H1 (cell line): ENCODE data around the gene RAPGEF1. TPM values are rescaled to one million over a fixed set of nuclear protein-coding genes. Genes with fewer than 3 reads are reported as not detected.

ENCODE experiments used
- CTCF ChIA-PET: fragments of 300-600 bp; sonication (Branson Sonifier 250); formaldehyde crosslinking; loops from one replicate; lab custom pipeline; 2021; ENCODE audit not compliant: partially characterized antibody; lab: Charles Lee
- POLR2A ChIA-PET: fragments of 300-600 bp; sonication (Branson Sonifier 250); formaldehyde crosslinking; loops from one replicate; lab custom pipeline; 2021; ENCODE audit warnings: inconsistent platforms; ENCODE audit not compliant: partially characterized antibody; lab: Charles Lee
- DNase-seq, 2 experiments: peaks; one replicate each; pipeline versions ENCODE4 v3.0.0 to v3.0.0-alpha.2; 2010 to 2022; ENCODE audit warnings: low spot score in 2 of 2, low read depth in 1 of 2, mixed read lengths in 1 of 2
- FAIRE-seq: peaks from 2 replicates; lab custom pipeline; 2011; peaks lifted over from hg19 to GRCh38; lab: Jason Lieb, UNC
- H2AFZ ChIP-seq: 2 replicates; pipeline ENCODE4 v1.8.1; 2012; ENCODE audit warnings: low read length, inconsistent platforms
- H2AK5ac ChIP-seq: 2 replicates; pipeline ENCODE4 v1.6.1; 2013; ENCODE audit warnings: low read depth, low read length
- H2BK120ac ChIP-seq: replicated peaks from 2 replicates; pipeline ENCODE3; 2013; ENCODE audit warnings: low read depth, low read length, inconsistent platforms
- H2BK12ac ChIP-seq: 2 replicates; pipeline ENCODE4 v1.6.1; 2013; ENCODE audit warnings: low read depth, low read length
- H2BK15ac ChIP-seq: 2 replicates; pipeline ENCODE4 v1.6.1; 2013; ENCODE audit warnings: low read length
- H2BK20ac ChIP-seq: 2 replicates; pipeline ENCODE4 v1.6.1; 2013; ENCODE audit warnings: low read length
- H2BK5ac ChIP-seq: 2 replicates; pipeline ENCODE4 v1.6.1; 2013; ENCODE audit warnings: low read depth, low read length
- H3K14ac ChIP-seq: 2 replicates; pipeline ENCODE4 v1.6.1; 2013; ENCODE audit warnings: inconsistent platforms; ENCODE audit not compliant: insufficient read length
- H3K18ac ChIP-seq: 2 replicates; pipeline ENCODE4 v1.6.1; 2013; ENCODE audit warnings: low read length; ENCODE audit errors: extremely low read depth
- H3K23ac ChIP-seq: 2 replicates; pipeline ENCODE4 v1.6.1; 2013; ENCODE audit warnings: inconsistent platforms; ENCODE audit not compliant: insufficient read length
- H3K23me2 ChIP-seq: 2 replicates; pipeline ENCODE4 v1.6.1; 2013; ENCODE audit warnings: low read depth, low read length
- H3K27ac ChIP-seq: 2 replicates; pipeline ENCODE4 v1.6.1; 2011; ENCODE audit warnings: low read depth, low read length, inconsistent platforms
- H3K27me3 ChIP-seq, 4 experiments: replicated peaks in 1 of 4; 1 replicate in 1 of 4; 2 replicates in 3 of 4; pipeline versions ENCODE4 v1.6.1 to v1.8.1; 2011 to 2013; ENCODE audit warnings: low read length in 3 of 4, mild to moderate bottlenecking in 3 of 4, inconsistent platforms in 2 of 4, mixed read lengths in 2 of 4, moderate library complexity in 1 of 4; ENCODE audit not compliant: control insufficient read depth in 3 of 4, insufficient read depth in 3 of 4; ENCODE audit errors: extremely low read depth in 1 of 4
- H3K36me3 ChIP-seq, 4 experiments: 2 replicates each; pipeline versions ENCODE4 v1.6.1 to v1.8.1; 2011 to 2013; ENCODE audit warnings: mild to moderate bottlenecking in 4 of 4, low read length in 3 of 4, moderate library complexity in 2 of 4, control low read depth in 1 of 4, inconsistent platforms in 1 of 4; ENCODE audit not compliant: insufficient read depth in 4 of 4, control insufficient read depth in 2 of 4
- H3K4ac ChIP-seq: replicated peaks from 2 replicates; pipeline ENCODE3; 2013; ENCODE audit warnings: low read length, low read depth, mixed read lengths, inconsistent platforms; ENCODE audit not compliant: insufficient read length
- H3K4me1 ChIP-seq, 4 experiments: replicated peaks in 1 of 4; 1 replicate in 1 of 4; 2 replicates in 3 of 4; pipeline versions ENCODE4 v1.6.1 to v1.8.1; 2011 to 2013; ENCODE audit warnings: low read length in 3 of 4, inconsistent platforms in 2 of 4, mixed read lengths in 1 of 4; ENCODE audit not compliant: insufficient read depth in 4 of 4, control insufficient read depth in 3 of 4
- H3K4me2 ChIP-seq, 2 experiments: 2 replicates each; pipeline versions ENCODE4 v1.6.1 to v1.8.1; 2011 to 2013; ENCODE audit warnings: low read depth in 2 of 2, low read length in 2 of 2, control low read depth in 1 of 2, inconsistent platforms in 1 of 2, mild to moderate bottlenecking in 1 of 2; ENCODE audit not compliant: insufficient read depth in 1 of 2
- H3K4me3 ChIP-seq, 4 experiments: fragments of 200-600, 300-600 bp in 1 of 4; sonication (generic), shearing (Covaris generic), sonication (Bioruptor Twin) in 1 of 4; 2 replicates each; pipeline versions ENCODE4 v1.5.1 to v1.8.1; 2011 to 2016; ENCODE audit warnings: low read length in 4 of 4, low read depth in 3 of 4, control low read depth in 2 of 4, inconsistent platforms in 2 of 4, mild to moderate bottlenecking in 2 of 4, mixed read lengths in 1 of 4, moderate library complexity in 1 of 4; ENCODE audit not compliant: insufficient read depth in 2 of 4; ENCODE audit errors: extremely low read depth in 1 of 4
- H3K56ac ChIP-seq: replicated peaks from 2 replicates; pipeline ENCODE3; 2013; ENCODE audit warnings: low read depth, mild to moderate bottlenecking, mixed read lengths, low read length, inconsistent platforms; ENCODE audit not compliant: insufficient read length
- H3K79me1 ChIP-seq: 2 replicates; pipeline ENCODE4 v1.6.1; 2013; ENCODE audit warnings: low read depth, low read length, control low read depth
- H3K79me2 ChIP-seq, 2 experiments: 2 replicates each; pipeline versions ENCODE4 v1.6.1 to v1.8.1; 2012 to 2013; ENCODE audit warnings: low read length in 2 of 2, mild to moderate bottlenecking in 2 of 2, inconsistent platforms in 1 of 2; ENCODE audit not compliant: insufficient read depth in 2 of 2, control insufficient read depth in 1 of 2
- H3K9ac ChIP-seq, 4 experiments: replicated peaks in 1 of 4; 1 replicate in 1 of 4; 2 replicates in 3 of 4; pipeline versions ENCODE4 v1.6.1 to v1.8.1; 2011 to 2013; ENCODE audit warnings: low read depth in 3 of 4, low read length in 3 of 4, control low read depth in 2 of 4, mild to moderate bottlenecking in 2 of 4, moderate library complexity in 2 of 4, inconsistent platforms in 1 of 4; ENCODE audit errors: extremely low read depth in 1 of 4
- H3K9me3 ChIP-seq, 2 experiments: 2 replicates each; pipeline versions ENCODE4 v1.6.1 to v1.8.1; 2012 to 2013; ENCODE audit warnings: mild to moderate bottlenecking in 2 of 2, moderate library complexity in 2 of 2, control low read depth in 1 of 2, inconsistent platforms in 1 of 2, low read depth in 1 of 2, low read length in 1 of 2, mixed read lengths in 1 of 2; ENCODE audit not compliant: insufficient read depth in 2 of 2
- H4K20me1 ChIP-seq, 2 experiments: replicated peaks in 1 of 2; 2 replicates each; pipeline versions ENCODE3 to v1.8.1; 2011 to 2013; ENCODE audit warnings: inconsistent platforms in 2 of 2, low read length in 2 of 2, mild to moderate bottlenecking in 1 of 2; ENCODE audit not compliant: insufficient read depth in 2 of 2, control insufficient read depth in 1 of 2
- H4K5ac ChIP-seq: 2 replicates; pipeline ENCODE4 v1.6.1; 2013; ENCODE audit warnings: low read length, low read depth, mixed read lengths, inconsistent platforms; ENCODE audit not compliant: insufficient read length
- H4K8ac ChIP-seq: 2 replicates; pipeline ENCODE4 v1.8.0; 2013; ENCODE audit warnings: mild to moderate bottlenecking, moderate library complexity, low read length, inconsistent platforms; ENCODE audit not compliant: insufficient read depth; ENCODE audit errors: extremely low read depth
- H4K91ac ChIP-seq: replicated peaks from 2 replicates; pipeline ENCODE3; 2013; ENCODE audit warnings: low read length, mixed read lengths, inconsistent platforms; ENCODE audit not compliant: insufficient read length
- CHD2 ChIP-seq: IDR thresholded peaks from 2 replicates; pipeline ENCODE4 v1.6.1; 2012; ENCODE audit warnings: low read length, improper control_type of control experiment
- CTBP2 ChIP-seq: IDR thresholded peaks from 2 replicates; pipeline ENCODE4 v1.7.0; 2011; ENCODE audit warnings: borderline replicate concordance, mild to moderate bottlenecking, moderate library complexity, mixed read lengths, low read length; ENCODE audit not compliant: insufficient read depth, insufficient read length
- EZH2 ChIP-seq: fragments of 200-600 bp; sonication (generic); IDR thresholded peaks from 2 replicates; pipeline ENCODE4 v1.7.1; 2012; ENCODE audit warnings: low read depth, mild to moderate bottlenecking, moderate library complexity, low read length, inconsistent platforms; ENCODE audit not compliant: severe bottlenecking
- GABPA ChIP-seq: IDR thresholded peaks from 2 replicates; pipeline ENCODE4 v1.6.1; 2011; ENCODE audit warnings: mild to moderate bottlenecking, low read length, moderate library complexity, borderline replicate concordance; ENCODE audit not compliant: insufficient read depth
- PHF8 ChIP-seq: fragments of 200-600 bp; sonication (generic); conservative IDR thresholded peaks from 2 replicates; pipeline ENCODE4 v1.7.1; 2012; ENCODE audit warnings: low read depth, mild to moderate bottlenecking, inconsistent platforms, low read length, moderate library complexity
- RNF2 ChIP-seq: fragments of 200-900, 300-1000 bp; sonication (generic); IDR thresholded peaks from 2 replicates; pipeline ENCODE4 v1.7.1; 2016; ENCODE audit warnings: borderline replicate concordance, low read depth, mild to moderate bottlenecking, antibody characterized with exemption, low read length; ENCODE audit not compliant: poor library complexity, severe bottlenecking; ENCODE audit errors: missing control alignments
- SIN3A ChIP-seq, 2 experiments: IDR thresholded peaks in 1 of 2; conservative IDR thresholded peaks in 1 of 2; 2 replicates each; pipeline ENCODE4 v1.6.1; 2011 to 2012; ENCODE audit warnings: low read length in 2 of 2, improper control_type of control experiment in 1 of 2, low read depth in 1 of 2, mild to moderate bottlenecking in 1 of 2
- SIX5 ChIP-seq: IDR thresholded peaks from 2 replicates; pipeline ENCODE4 v1.6.1; 2011; ENCODE audit warnings: mild to moderate bottlenecking, low read depth, low read length
- SP1 ChIP-seq: IDR thresholded peaks from 2 replicates; pipeline ENCODE4 v1.6.1; 2011; ENCODE audit warnings: low read depth, low read length
- WGBS, 2 experiments: shearing (Covaris generic) in 1 of 2; methylation state at CpG; one replicate each; pipeline versions ENCODE4 v1.1.6 to v1.1.7; 2013 to 2015; ENCODE audit warnings: low lambda C conversion rate in 2 of 2, mixed read lengths in 2 of 2, inconsistent platforms in 1 of 2, low coverage in 1 of 2, missing lambda C conversion rate in 1 of 2; ENCODE audit not compliant: insufficient replicate concordance in 2 of 2, insufficient coverage in 1 of 2, insufficient read length in 1 of 2; ENCODE audit errors: extremely low coverage in 1 of 2, missing lambda C conversion rate in 1 of 2; 5-methylcytosine and 5-hydroxymethylcytosine counted together
- polyA plus RNA-seq, 7 experiments: library from polyadenylated mRNA; depleted of rRNA in 3 of 7; stranded (reverse) in 5 of 7; unstranded in 2 of 7; fragments of >200 nt in 5 of 7; fragments of 200-250 nt in 2 of 7; gene quantifications; 1 replicate in 5 of 7; 2 replicates in 1 of 7; 4 replicates in 1 of 7; pipeline versions ENCODE4 v1.2.1 to v1.2.3, GENCODE V29; 2011 to 2013; ENCODE audit warnings: missing spikeins in 2 of 7, mixed read lengths in 2 of 7
- total RNA-seq: library from RNA; stranded (reverse); fragmentation: NEBNext Ultra II Directional; extraction: Animal tissue kit (Norgen Biotek cat#: 25700); gene quantifications from 2 replicates; pipeline ENCODE4 v1.2.1, GENCODE V29; 2021

The RAPGEF1 gene
- total and polyA plus RNA-seq, 2 of the 8 experiments (the other 6 are each of a cell fraction or from before 2014, with no cell fraction given) = 29.7 to 78.9 TPM

DNA sequence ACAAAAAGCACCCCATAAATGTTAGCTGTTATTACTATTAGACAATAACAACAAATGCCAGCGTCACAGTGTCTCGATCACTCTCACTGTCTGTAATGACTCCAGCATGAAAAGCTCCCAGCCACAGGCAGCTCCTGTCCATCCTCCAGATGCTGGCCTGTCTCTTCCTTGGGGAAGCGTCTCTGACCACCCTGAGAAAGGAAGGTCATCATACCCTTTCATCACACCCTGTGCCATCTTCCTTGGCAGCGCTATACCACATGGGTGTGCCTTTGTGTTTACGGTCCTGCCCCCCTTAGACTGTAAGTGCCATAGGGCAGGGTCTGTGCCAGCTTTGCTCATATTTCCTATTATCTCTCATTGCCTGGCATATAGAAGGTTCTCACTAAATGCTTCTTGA, 104.0 kb downstream of the RAPGEF1 start:
- Histone ChIP-seq H4K20me1 (no peaks in the 10 kb centered on the region), H3K4me3 (no peak overlapping the region), H3K27me3 (no peaks in the 10 kb centered on the region), H2BK15ac (no peak overlapping the region), H4K91ac (no peak overlapping the region), H3K4ac (no peak overlapping the region), H3K23ac (no peak overlapping the region), H3K9ac (no peak overlapping the region), H2BK20ac (no peak overlapping the region), H3K18ac (no peak overlapping the region), H3K79me1 (no peaks in the 10 kb centered on the region; the same call in 1 of the 2 replicates), H4K8ac (no peak overlapping the region), H2AFZ (no peak overlapping the region), H3K4me1 (peaks cover 0 to 11% (median 6%) of the 10 kb centered on the region in 4 experiments; a peak in 6 of 7 replicates), H3K36me3 (no peaks in the 10 kb centered on the region), H2AK5ac (no peak overlapping the region), H4K5ac (no peak overlapping the region), H2BK5ac (peak overlapping the region; percentile 45; the same call in 1 of the 2 replicates), H2BK120ac (no peak overlapping the region), H3K9me3 (no peaks in the 10 kb centered on the region), H3K79me2 (no peaks in the 10 kb centered on the region), H3K27ac (no peak overlapping the region), H3K56ac (no peak overlapping the region), H3K23me2 (no peaks in the 10 kb centered on the region), H3K14ac (no peak overlapping the region), H2BK12ac (no peak overlapping the region), H3K4me2 (no peak overlapping the region)
- POLR2A ChIA-PET = interaction anchor here (0.7 kb wide), 2 partner anchors 16 to 198 kb away, joined by 3 read pairs; no protein-coding TSS in a partner anchor
- 94% methylated on average over 5 of the region's 5 CpGs; no CpG with 5 or more reads in 1 of the 2 experiments for WGBS, 2 experiments
- DNase-seq (no peak), FAIRE-seq (no peak)
- CTCF ChIA-PET = interaction anchor here (0.8 to 1.8 kb wide), 8 partner anchors 9 to 107 kb away, joined by 3 to 6 read pairs (median 3); no protein-coding TSS in a partner anchor
- TF ChIP-seq CTBP2 (no peak), SIX5 (no peak), EZH2 (no peak), RNF2 (no peak), SIN3A (conservative IDR thresholded peaks at IDR 0.05 in 1 of 2, IDR thresholded peaks at IDR 0.05 in 1 of 2; ENCODE audit: low read depth in 1 of 2, low read length in 2 of 2) (no peak), GABPA (no peak), CHD2 (no peak), SP1 (no peak), PHF8 (no peak)
